Dendritic cell treated with granulocyte-macrophage colony-stimulating factor and Interleukin-4, amounts not matched to agents 40 ng/mL and 50 ng/mL, for 4 days (primary cell): Measurements from ENCODE around the gene HOXC9.
A peak's percentile ranks its signal among the peaks of the same experiment; 100 is the strongest.

Experiments used
- H3K27ac Mint-ChIP-seq: one replicate; pipeline ENCODE4 v1.8.0; 2022; ENCODE audit warnings: mild to moderate bottlenecking, mixed read lengths
- H3K27me3 Mint-ChIP-seq: one replicate; pipeline ENCODE4 v1.8.0; 2022; ENCODE audit warnings: mild to moderate bottlenecking, mixed read lengths
- H3K36me3 Mint-ChIP-seq: one replicate; pipeline ENCODE4 v1.8.0; 2022; ENCODE audit warnings: low read depth, mixed read lengths
- H3K4me1 Mint-ChIP-seq: one replicate; pipeline ENCODE4 v1.8.0; 2022; ENCODE audit warnings: low read depth, mixed read lengths
- H3K4me3 Mint-ChIP-seq: one replicate; pipeline ENCODE4 v1.8.0; 2022; ENCODE audit warnings: mild to moderate bottlenecking, moderate library complexity, mixed read lengths
- H3K9me3 Mint-ChIP-seq: one replicate; pipeline ENCODE4 v1.8.0; 2022; ENCODE audit warnings: mixed read lengths
- intact Hi-C: fragments of 100-400 bp; cut with micrococcal nuclease; formaldehyde crosslinking; loops from one replicate; pipeline ENCODE4 v1.15.0; 2022

The HOXC9 gene

DNA sequence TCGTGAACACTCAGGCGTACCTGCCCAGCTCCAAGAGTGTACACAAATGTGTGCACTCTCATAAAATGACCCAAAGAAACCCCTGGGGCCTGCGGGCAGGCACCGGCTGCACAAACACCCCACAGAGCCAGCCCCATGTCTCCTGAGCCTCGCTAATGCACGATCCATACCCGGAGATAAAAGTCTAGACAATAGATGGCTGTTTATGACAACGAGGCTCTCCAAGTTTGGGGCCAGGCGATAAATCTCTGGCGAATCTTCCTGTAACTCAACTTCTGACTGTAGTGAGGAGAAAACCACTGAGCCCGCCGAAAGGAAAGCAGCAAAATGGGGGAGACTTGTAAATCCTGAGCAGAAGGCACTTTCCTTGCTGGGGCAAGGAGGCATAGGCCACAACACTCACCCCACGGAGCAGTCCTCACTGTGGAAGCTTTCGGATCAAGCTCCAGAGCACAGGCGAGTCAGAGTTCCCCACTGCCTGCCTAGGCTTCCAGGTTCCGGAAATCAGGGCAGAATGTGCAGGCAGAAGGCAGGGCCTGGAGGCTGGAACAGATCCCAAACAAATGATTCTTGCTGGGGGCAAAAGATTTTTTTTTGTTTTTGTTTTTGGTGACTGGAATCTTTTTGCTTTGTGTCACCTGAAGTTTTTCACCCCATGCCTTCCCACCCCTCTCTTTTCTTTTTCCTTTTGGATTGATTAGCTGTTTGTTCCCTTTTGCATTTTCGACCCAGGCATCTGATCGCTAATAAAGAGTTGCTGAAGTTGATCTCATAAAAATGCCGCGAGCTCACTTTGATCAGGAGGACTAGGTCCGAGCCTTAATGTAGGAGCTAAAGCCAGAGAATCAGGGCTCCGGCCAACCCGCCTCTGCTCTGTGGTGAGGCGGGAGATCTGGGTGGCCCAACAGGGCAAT lies 31.5 kb upstream of the HOXC9 start:
- H3K4me1 Mint-ChIP-seq: peaks cover 35% of the 10 kb centered on the region
- H3K4me3 Mint-ChIP-seq: no peak overlapping the region
- no peak overlapping the region for H3K27ac Mint-ChIP-seq
- intact Hi-C loops: no loop called here
- peaks cover 9% of the 10 kb centered on the region for H3K9me3 Mint-ChIP-seq
- H3K36me3 Mint-ChIP-seq: no peaks in the 10 kb centered on the region
- H3K27me3 Mint-ChIP-seq: peaks cover 100% of the 10 kb centered on the region

DNA sequence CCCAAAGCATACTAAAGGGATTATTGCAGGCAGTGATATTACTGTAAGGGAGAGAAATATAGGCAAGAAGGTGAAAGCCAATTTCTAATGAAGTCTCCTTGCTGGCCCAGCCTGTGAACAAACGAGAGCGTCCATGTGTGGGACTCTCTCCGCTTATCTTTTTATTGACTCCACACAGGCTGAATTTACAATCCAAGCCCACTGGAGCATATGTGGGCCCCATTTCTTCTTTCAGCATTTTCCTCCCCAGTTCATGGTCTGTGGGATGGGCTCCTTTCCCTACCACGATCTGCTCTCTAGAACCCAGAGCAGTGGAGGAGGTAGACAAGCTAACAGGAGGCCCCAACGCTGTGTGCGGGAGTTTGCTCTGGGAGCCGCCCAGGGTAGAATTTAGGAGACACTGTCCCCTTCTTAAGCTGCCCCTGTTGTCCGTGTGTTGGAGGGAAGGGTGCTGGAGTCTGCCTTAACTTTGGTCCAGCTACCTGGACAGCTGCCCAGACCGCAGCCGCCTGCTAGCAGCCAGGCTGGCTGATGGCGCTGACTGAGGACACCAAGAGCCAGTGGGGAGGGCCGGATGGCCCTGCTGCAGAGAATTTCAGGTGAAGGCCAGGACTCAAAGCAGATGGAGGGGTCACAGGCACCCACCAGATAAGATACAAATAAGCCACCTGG lies 30.2 kb upstream of the HOXC9 start:
- intact Hi-C loops: no loop called here
- Mint-ChIP-seq H3K4me3 (no peak overlapping the region), H3K27ac (no peak overlapping the region), H3K9me3 (peaks cover 9% of the 10 kb centered on the region), H3K36me3 (no peaks in the 10 kb centered on the region), H3K27me3 (peaks cover 99% of the 10 kb centered on the region), H3K4me1 (peaks cover 25% of the 10 kb centered on the region)

DNA sequence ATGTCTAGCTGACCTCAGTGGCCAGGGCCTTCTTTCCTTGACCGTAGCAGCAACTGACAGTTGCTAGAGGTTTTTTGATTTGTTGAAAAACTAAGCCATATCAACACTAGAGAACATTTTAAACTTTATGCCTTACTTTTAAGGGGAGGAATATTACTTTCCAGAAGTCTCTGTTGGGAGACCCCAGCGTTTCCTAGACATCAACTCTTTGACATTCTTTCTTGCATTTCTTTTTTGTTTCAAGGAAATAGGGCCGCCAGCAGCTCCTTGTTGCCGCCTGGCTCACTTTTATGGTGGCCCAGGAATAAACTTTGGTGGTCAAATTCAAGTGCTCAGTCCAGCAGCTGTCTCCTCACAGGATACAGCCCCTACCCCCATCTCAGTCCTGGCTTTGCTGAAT lies 29.5 kb upstream of the HOXC9 start:
- intact Hi-C loops: no loop called here
- Mint-ChIP-seq H3K27ac (no peak overlapping the region), H3K4me1 (peaks cover 22% of the 10 kb centered on the region), H3K27me3 (peaks cover 99% of the 10 kb centered on the region), H3K36me3 (no peaks in the 10 kb centered on the region), H3K4me3 (no peak overlapping the region), H3K9me3 (peaks cover 5% of the 10 kb centered on the region)

DNA sequence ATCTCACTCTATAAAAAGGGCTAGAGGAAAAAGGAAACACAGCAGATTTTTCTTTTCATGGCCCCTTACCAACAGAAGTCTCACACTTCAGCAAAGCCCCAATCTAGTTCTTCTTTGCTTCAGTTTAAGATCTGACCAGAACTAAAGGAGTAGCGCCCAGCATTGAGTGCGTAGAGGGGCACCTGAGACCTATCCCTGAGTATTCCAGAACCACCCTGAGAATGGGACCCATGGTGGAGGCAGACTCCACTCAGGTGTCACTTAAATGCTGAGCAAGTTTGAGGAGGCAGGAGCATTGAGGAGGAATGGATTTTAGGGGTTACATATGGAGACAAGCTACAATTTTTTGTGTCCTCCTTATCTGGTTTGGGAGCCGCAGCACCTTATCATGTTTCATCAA lies 28.8 kb upstream of the HOXC9 start:
- intact Hi-C loops: no loop called here
- H3K9me3 Mint-ChIP-seq: no peaks in the 10 kb centered on the region
- peaks cover 15% of the 10 kb centered on the region for H3K4me1 Mint-ChIP-seq
- peaks cover 99% of the 10 kb centered on the region for H3K27me3 Mint-ChIP-seq
- no peak overlapping the region for H3K27ac Mint-ChIP-seq
- H3K36me3 Mint-ChIP-seq: no peaks in the 10 kb centered on the region
- H3K4me3 Mint-ChIP-seq: no peak overlapping the region

DNA sequence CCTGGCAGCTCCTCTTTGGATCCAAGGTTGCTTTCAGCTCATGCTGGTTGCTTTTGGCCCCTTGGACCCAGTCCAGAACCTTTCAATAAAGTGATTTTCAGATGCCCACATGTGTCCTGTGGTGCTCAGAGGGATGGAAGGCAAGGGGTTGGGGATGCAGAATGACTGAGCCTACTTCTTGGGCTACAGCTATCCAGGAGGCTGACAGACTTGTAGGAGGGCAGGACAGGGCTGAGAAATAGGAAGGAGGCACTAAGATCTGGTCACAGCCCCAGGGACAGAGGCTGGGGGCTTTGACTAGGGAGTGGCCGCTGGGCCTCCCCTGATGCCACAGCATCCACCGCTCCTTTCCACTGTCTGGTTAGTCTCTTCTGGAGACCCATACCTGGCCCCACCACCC lies 28.3 kb upstream of the HOXC9 start:
- Mint-ChIP-seq H3K4me3 (no peak overlapping the region), H3K27me3 (peaks cover 99% of the 10 kb centered on the region), H3K9me3 (no peaks in the 10 kb centered on the region), H3K4me1 (peaks cover 9% of the 10 kb centered on the region), H3K36me3 (no peaks in the 10 kb centered on the region), H3K27ac (no peak overlapping the region)
- intact Hi-C loops: no loop called here

DNA sequence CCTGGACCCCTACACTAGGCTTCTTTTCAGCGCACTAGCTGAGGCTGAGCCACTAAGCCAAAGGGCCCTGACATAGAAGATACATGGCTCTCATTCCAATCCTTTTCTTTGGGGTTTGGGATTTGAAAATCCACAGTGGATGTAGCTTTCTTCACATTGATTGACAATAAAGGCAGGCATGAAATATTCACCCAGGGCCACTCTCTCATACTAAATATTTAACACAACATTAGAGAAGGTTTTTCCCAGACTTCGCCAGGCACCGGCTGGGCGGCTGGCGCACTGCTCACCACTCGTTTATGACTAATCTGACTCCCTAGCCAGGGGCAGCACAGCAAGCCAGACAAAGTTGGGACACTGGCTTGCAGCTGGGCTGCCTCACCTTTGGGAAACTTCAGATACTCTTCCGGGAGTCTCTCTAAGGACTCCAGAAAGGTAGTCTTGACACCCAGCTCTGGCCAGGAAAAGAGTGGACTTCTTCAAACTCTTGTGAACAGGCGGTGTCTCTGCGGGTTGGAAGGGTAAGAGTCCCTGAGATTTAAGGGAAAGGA lies 27.7 kb upstream of the HOXC9 start:
- intact Hi-C loops: no loop called here
- Mint-ChIP-seq H3K4me1 (peaks cover 7% of the 10 kb centered on the region), H3K9me3 (no peaks in the 10 kb centered on the region), H3K36me3 (no peaks in the 10 kb centered on the region), H3K27me3 (peaks cover 99% of the 10 kb centered on the region), H3K4me3 (no peak overlapping the region), H3K27ac (no peak overlapping the region)

DNA sequence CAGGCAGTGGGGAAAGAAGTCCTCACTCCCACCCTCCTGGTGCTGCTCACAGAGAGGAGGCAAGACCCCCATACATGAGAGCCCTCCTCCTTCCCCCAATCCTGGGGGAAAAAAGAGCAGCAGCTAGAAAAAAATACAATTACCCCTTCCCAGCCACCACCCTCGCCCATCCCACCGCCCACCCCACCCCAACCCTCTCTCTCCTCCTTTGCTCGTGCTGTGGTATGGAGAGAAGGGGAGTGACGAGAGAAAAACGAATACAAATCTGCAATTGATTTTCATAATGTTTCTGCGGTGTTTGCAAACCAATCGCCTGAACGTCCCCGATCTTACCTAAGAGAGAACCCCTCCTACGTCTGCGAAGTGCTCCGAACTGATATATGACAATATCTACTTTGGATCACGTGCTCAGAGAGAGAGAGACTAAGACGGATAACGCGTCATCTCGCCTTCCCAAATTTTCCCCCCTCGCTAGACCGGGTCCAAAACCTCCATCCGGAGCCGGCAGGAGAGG lies 27.2 kb upstream of the HOXC9 start, which contains the start of gene HOXC11:
TSS of gene HOXC11 (plus strand) at position 405 of the 514 bp plus-strand sequence. CDS start 116 bp downstream, outside the sequence.
- no peak within 1 kb of the TSS for H3K27ac Mint-ChIP-seq
- intact Hi-C loops: no loop called here
- H3K36me3 Mint-ChIP-seq: no peaks in the 10 kb centered on the region
- no peaks in the 10 kb centered on the region for H3K9me3 Mint-ChIP-seq
- peak within 1 kb of the TSS; percentile 66 for H3K4me3 Mint-ChIP-seq
- peaks cover 7% of the 10 kb centered on the region for H3K4me1 Mint-ChIP-seq
- H3K27me3 Mint-ChIP-seq: peaks cover 99% of the 10 kb centered on the region

DNA sequence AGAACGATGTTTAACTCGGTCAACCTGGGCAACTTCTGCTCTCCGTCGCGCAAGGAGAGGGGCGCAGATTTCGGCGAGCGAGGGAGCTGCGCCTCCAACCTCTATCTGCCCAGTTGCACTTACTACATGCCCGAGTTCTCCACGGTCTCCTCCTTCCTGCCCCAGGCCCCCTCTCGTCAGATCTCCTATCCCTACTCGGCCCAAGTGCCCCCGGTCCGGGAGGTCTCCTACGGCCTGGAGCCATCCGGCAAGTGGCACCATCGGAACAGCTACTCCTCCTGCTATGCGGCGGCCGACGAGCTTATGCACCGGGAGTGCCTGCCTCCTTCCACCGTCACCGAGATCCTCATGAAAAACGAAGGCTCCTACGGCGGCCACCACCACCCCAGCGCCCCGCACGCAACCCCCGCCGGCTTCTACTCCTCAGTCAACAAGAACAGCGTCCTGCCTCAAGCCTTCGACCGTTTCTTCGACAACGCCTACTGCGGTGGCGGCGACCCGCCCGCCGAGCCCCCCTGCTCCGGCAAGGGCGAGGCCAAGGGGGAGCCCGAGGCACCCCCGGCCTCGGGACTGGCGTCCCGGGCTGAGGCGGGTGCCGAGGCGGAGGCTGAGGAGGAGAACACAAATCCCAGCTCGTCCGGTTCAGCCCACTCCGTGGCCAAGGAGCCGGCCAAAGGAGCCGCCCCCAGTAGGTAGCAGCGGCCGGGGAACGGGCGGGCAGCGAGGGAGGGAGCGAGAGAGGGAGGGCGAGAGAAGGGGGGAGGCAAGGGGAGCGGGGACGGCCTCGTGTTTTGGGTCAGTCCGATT lies 26.5 kb upstream of the HOXC9 start:
- Mint-ChIP-seq H3K36me3 (no peaks in the 10 kb centered on the region), H3K27ac (no peak overlapping the region)

DNA sequence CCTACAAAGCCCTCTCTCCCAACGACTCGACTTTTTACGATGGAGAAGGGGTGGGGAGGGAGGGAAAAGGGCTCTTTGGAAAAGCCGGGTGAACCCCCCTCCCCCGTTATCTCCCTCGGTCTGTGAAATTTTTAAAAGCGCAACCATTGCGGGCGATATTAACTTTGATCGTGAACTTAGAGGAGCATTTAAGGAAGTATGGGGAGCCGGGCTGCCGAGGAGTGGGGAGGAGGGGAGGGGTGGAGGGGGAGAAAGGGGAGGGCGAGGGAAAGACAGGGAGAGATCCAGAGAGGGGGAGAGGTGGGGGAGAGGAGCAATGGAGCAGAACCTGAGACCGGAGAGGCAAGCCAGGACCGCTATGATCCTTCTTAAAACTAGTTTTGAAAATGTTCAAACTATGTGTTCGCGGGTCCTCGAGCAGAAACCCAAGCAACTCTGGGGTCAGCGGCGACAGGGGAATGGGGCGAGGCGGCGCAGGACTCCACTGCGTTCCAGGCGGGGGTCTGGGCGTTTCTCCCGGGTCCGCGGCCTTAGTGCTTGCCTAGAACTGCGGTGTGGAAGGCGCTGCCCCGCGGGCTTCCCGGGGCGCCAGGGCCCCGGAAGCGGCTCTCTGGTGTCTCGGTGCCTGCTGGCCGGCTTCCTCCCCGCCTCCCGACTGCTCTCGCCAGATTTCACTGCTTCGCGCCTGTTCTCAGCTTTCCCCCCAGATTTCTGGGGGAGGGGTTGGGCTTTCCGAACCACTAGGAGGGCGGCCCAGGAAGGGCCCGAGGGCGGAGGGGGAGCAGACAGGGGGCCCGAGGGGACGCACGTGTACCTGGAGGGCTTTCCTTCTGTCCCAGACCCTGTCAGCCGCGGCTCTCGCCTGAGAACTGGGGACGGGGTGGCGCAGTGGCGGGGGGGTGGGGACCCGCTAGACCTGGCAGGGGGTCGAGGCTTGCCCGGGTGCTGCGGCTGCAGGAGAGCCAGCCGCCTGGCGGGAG lies 25.6 kb upstream of the HOXC9 start, which contains the start of gene HOTAIR:
TSS of gene HOTAIR (minus strand) at position 871 of the 980 bp plus-strand sequence.
- intact Hi-C loops: no loop called here
- Mint-ChIP-seq H3K27me3 (peaks cover 99% of the 10 kb centered on the region), H3K9me3 (no peaks in the 10 kb centered on the region), H3K4me1 (peaks cover 7% of the 10 kb centered on the region), H3K36me3 (no peaks in the 10 kb centered on the region), H3K4me3 (peak within 1 kb of the TSS; percentile 66), H3K27ac (peak within 1 kb of the TSS; percentile 39)

More for the DNA sequence above, 26.5 kb upstream of the HOXC9 start:
- H3K4me1 Mint-ChIP-seq: peaks cover 7% of the 10 kb centered on the region
- peak overlapping the region; percentile 49 for H3K4me3 Mint-ChIP-seq
- H3K27me3 Mint-ChIP-seq: peaks cover 99% of the 10 kb centered on the region
- intact Hi-C loops: no loop called here
- no peaks in the 10 kb centered on the region for H3K9me3 Mint-ChIP-seq

DNA sequence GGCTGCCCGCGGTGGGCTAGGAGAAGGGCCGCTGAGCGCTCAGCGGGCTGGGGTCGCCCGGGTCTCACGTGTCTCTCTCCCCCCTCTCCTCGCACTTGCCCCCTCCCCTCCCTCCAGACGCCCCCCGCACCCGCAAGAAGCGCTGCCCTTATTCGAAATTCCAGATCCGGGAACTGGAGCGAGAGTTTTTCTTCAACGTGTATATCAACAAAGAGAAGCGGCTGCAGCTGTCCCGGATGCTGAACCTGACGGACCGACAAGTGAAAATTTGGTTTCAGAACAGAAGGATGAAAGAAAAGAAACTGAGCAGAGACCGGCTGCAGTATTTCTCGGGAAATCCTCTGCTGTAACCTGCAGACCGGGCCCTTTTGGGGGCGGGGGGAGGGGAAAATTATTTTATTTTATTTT lies 24.9 kb upstream of the HOXC9 start:
- peak overlapping the region; percentile 66 for H3K4me3 Mint-ChIP-seq
- intact Hi-C loops: no loop called here
- no peaks in the 10 kb centered on the region for H3K36me3 Mint-ChIP-seq
- peaks cover 99% of the 10 kb centered on the region for H3K27me3 Mint-ChIP-seq
- no peak overlapping the region for H3K27ac Mint-ChIP-seq
- peaks cover 7% of the 10 kb centered on the region for H3K4me1 Mint-ChIP-seq
- no peaks in the 10 kb centered on the region for H3K9me3 Mint-ChIP-seq

DNA sequence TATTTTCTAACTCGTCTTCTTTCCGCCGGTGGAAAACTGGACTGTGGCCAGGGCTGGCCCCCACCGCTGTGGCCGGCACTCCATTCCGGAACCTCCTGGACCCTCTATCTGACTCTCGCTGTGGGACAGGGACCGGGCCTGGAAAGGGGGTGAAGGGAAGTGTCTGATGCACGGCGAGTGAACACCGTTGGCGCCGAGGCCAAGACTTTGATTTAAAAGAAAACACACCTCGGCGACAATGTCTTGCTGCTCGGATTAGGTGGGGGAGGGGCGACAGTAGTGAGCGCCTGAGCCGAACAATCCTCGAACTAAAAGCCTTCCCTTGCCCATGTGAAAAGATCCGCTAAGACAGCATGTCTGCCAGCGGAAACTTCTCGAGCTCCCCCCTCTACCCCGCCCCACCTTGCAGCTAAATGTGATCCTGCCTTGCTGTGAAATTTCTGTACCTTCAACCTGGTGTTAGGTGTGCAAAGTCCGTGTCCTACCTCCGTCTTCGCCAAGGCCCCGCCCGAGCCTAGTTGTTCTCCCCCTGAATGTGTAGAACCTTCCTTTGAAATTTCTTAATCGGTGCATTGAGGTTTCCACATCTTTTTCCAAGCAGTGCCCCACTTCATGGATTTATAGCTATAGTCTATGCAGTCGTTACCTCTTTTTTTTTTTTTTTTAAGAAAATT lies 24.3 kb upstream of the HOXC9 start:
- no peaks in the 10 kb centered on the region for H3K36me3 Mint-ChIP-seq

DNA sequence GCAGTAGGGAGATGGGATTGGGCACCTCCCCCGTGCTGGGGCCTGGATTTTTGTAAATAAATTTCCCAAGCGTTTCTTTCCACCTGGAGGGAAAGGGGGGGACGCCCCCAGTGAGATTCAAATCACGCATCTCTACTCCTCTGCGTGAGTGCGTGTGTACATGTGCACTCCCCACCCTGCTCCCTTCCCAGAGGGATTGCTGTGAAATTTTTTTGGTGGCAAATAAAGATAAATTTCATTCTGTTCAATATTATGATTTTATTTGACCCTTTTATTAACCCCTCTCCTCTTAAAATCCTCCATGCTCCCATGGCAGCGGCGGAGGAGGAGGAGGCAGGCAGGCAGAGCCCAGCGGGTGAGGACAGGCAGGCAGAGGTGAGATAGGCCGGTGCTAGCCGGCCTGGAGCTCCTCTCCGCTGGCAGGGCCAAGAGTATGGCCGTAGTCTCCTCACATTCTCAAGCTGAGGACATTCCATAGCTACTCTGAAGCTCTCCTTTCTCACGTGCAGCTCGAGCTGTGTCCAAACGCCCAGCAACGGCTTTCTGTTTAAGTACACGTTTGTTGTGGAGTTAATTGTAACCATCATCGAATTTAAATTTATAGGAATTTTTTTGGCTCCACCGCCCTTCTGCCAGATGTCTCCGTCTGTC lies 23.7 kb upstream of the HOXC9 start:
- H3K27ac Mint-ChIP-seq: no peak overlapping the region
- peaks cover 7% of the 10 kb centered on the region for H3K4me1 Mint-ChIP-seq
- intact Hi-C loops: no loop called here
- peaks cover 99% of the 10 kb centered on the region for H3K27me3 Mint-ChIP-seq
- no peak overlapping the region for H3K4me3 Mint-ChIP-seq
- no peaks in the 10 kb centered on the region for H3K36me3 Mint-ChIP-seq
- no peaks in the 10 kb centered on the region for H3K9me3 Mint-ChIP-seq

More for the DNA sequence above, 24.3 kb upstream of the HOXC9 start:
- H3K4me1 Mint-ChIP-seq: peaks cover 7% of the 10 kb centered on the region
- H3K9me3 Mint-ChIP-seq: no peaks in the 10 kb centered on the region
- no peak overlapping the region for H3K27ac Mint-ChIP-seq
- H3K4me3 Mint-ChIP-seq: no peak overlapping the region
- intact Hi-C loops: no loop called here
- peaks cover 99% of the 10 kb centered on the region for H3K27me3 Mint-ChIP-seq
